ENCODE measurements around the gene YJU2. TPM values are rescaled to one million over a fixed set of nuclear protein-coding genes. Genes with fewer than 3 reads are reported as not detected.

YJU2 gene
- total RNA-seq, 1 donor from 2014 or later, result 22.1 TPM

GRCh38 chr19:4303819-4304537, 57.1 kb downstream of the YJU2 start:
- TF ChIP-seq, protein P1, sequence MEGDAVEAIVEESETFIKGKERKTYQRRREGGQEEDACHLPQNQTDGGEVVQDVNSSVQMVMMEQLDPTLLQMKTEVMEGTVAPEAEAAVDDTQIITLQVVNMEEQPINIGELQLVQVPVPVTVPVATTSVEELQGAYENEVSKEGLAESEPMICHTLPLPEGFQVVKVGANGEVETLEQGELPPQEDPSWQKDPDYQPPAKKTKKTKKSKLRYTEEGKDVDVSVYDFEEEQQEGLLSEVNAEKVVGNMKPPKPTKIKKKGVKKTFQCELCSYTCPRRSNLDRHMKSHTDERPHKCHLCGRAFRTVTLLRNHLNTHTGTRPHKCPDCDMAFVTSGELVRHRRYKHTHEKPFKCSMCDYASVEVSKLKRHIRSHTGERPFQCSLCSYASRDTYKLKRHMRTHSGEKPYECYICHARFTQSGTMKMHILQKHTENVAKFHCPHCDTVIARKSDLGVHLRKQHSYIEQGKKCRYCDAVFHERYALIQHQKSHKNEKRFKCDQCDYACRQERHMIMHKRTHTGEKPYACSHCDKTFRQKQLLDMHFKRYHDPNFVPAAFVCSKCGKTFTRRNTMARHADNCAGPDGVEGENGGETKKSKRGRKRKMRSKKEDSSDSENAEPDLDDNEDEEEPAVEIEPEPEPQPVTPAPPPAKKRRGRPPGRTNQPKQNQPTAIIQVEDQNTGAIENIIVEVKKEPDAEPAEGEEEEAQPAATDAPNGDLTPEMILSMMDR (IDR thresholded peaks at IDR 0.05; ENCODE audit: unreplicated experiment), result no peak
- no peak for DNase-seq (ENCODE audit: low spot score in 2 of 2, unreplicated experiment in 2 of 2)
- Mint-ChIP-seq H3K36me3 (peaks cover 3% of the 10 kb centered on the region), H3K27me3 (ENCODE audit: low read depth) (no peaks in the 10 kb centered on the region), H3K9me3 (no peaks in the 10 kb centered on the region), H3K4me3 (peak overlapping the region; percentile 59), H3K27ac (no peak overlapping the region), H3K4me1 (peaks cover 6% of the 10 kb centered on the region)

DNA sequence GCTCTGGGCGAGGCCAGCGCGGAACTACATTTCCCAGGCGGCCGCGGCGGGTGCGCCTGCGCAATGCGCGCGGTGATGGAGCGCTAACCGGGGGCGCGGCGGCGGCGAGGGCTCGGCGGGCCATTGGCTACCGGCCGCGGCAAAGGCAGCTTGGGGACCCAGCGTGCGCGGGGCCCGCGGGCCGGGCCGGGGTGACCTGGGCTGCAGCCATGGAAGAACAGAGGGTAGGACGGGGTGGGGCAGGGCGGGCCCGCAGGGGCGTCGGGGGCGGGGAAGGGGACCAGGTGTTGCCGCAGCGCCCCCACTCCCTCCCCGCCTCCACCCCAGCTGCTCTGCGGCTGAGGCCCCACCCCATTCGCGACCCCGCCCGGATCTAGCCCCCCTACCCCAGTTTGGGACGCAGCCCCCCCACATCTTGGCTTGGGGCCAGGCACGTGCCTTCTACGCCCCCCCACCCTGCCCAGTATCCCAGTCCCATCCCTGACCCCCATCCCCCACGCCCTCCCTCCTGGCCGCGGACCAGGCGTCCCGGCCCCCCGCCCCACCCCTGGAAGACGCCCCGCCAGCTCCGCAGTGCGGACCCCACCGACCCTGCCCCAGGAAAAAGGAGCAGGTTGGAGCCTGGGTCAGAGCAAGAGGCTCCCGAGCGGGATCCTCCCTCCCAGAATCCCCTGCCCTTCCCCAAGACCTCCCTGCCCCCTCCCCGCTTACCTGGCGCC, 57.8 kb downstream of the YJU2 start, which contains the start of gene FSD1:
Gene FSD1, plus strand, starts transcription at position 61 of the 719 bp plus-strand sequence. Its CDS starts 149 bp downstream, at position 210.
- TF ChIP-seq, protein P1 (IDR thresholded peaks at IDR 0.05; ENCODE audit: unreplicated experiment), result no peak
- H3K27ac Mint-ChIP-seq, result no peak within 1 kb of the TSS
- H3K9me3 Mint-ChIP-seq, result no peaks in the 10 kb centered on the region
- peak in 1 of 2 experiments; percentile 76 for DNase-seq (ENCODE audit: low spot score in 2 of 2, unreplicated experiment in 2 of 2)
- H3K36me3 Mint-ChIP-seq, result peaks cover 3% of the 10 kb centered on the region
- peak within 1 kb of the TSS; percentile 59 for H3K4me3 Mint-ChIP-seq
- H3K27me3 Mint-ChIP-seq (ENCODE audit: low read depth), result no peaks in the 10 kb centered on the region
- H3K4me1 Mint-ChIP-seq, result peaks cover 6% of the 10 kb centered on the region

- Mint-ChIP-seq H3K36me3 (peaks cover 3% of the 10 kb centered on the region), H3K9me3 (no peaks in the 10 kb centered on the region), H3K27ac (no peak overlapping the region), H3K4me3 (peak overlapping the region; percentile 58), H3K4me1 (peaks cover 6% of the 10 kb centered on the region), H3K27me3 (ENCODE audit: low read depth) (no peaks in the 10 kb centered on the region)
- TF ChIP-seq, protein P1 (IDR thresholded peaks at IDR 0.05; ENCODE audit: unreplicated experiment), result no peak
- no peak for DNase-seq (ENCODE audit: low spot score in 2 of 2, unreplicated experiment in 2 of 2)
Measured at GRCh38 chr19:4305257-4305612, 58.4 kb downstream of the YJU2 start.

DNA sequence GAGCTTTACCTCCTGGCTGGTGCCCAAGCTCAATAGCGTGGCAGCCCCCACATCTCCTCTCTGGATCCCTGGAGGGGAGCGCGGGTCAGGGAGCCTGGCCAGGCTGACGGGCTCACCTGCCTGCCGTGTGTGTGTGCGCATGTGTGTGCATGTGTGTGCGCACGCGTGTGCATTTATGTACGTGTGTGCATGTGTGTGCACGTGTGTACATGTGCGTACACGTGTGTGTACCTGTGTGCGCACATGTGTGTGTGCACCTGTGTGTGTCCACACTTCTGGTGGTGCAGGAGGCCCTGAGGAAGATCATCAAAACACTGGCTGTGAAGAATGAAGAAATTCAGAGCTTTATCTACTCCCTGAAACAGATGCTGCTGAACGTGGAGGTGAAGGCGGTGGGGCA, 58.8 kb downstream of the YJU2 start:
- peaks cover 3% of the 10 kb centered on the region for H3K36me3 Mint-ChIP-seq
- no peak overlapping the region for H3K27ac Mint-ChIP-seq
- TF ChIP-seq, protein P1 (IDR thresholded peaks at IDR 0.05; ENCODE audit: unreplicated experiment), result no peak
- no peaks in the 10 kb centered on the region for H3K27me3 Mint-ChIP-seq (ENCODE audit: low read depth)
- H3K4me1 Mint-ChIP-seq, result peaks cover 6% of the 10 kb centered on the region
- no peak for DNase-seq (ENCODE audit: low spot score in 2 of 2, unreplicated experiment in 2 of 2)
- H3K4me3 Mint-ChIP-seq, result peak overlapping the region; percentile 58
- no peaks in the 10 kb centered on the region for H3K9me3 Mint-ChIP-seq

DNA sequence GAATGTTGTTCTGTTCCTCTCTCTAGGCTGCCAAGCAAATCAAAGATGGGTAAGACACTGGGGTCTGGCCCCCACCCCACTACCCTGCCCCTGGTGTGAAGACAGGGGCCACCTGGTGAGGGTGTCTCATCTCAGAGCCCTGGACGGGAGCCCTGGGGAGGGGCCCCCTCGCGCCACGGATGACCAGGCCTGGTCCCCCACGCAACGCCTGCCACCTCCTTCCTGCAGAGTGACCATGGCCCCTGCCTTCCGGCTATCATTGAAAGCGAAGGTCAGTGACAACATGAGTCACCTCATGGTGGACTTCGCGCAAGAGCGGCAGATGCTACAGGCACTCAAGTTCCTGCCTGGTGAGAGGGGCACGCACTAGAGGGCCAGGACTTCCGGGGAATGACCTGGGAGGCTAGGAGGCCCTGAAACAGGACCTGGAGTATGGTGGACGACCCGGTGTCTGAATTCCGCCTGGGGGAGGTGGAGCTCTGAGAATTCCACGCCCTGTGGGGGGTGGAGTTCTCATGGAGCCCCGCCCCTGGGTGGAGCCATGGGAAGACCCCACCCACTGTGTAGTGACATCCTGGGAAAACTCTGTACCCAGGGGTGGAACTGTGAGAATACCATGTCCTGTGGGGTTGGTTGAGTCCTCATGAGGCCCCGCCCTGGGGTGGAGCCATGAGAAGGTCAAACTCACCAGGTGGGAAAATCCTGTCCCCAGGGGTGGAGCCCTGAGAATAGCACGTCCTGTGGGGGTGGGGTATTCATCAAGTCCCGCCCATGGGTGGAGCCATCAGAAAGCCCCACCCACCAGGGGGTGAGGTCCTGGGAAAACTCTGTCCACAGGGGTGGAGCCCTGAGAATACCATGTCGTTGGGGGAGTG, 63.6 kb downstream of the YJU2 start:
- peaks cover 6% of the 10 kb centered on the region for H3K36me3 Mint-ChIP-seq
- no peak overlapping the region for H3K27ac Mint-ChIP-seq
- TF ChIP-seq, protein P1 (IDR thresholded peaks at IDR 0.05; ENCODE audit: unreplicated experiment), result no peak
- H3K27me3 Mint-ChIP-seq (ENCODE audit: low read depth), result no peaks in the 10 kb centered on the region
- DNase-seq (ENCODE audit: low spot score in 2 of 2, unreplicated experiment in 2 of 2), result no peak
- no peaks in the 10 kb centered on the region for H3K4me1 Mint-ChIP-seq
- no peak overlapping the region for H3K4me3 Mint-ChIP-seq
- no peaks in the 10 kb centered on the region for H3K9me3 Mint-ChIP-seq
